Erythroblast (primary cell): ENCODE results near the gene GRIFIN.
A peak's percentile ranks its signal among the peaks of the same experiment; 100 is the strongest.

Experiments used
- DNase-seq, 2 experiments: peaks; one replicate each; lab custom pipeline; 2025; lab: John Stamatoyannopoulos, UW
- GATA1 ChIP-seq: IDR thresholded peaks from 2 replicates; pipeline ENCODE4 v1.6.1; 2011; ENCODE audit warnings: low read depth, mild to moderate bottlenecking, control low read depth, low read length, moderate library complexity
- POLR2A ChIP-seq: IDR thresholded peaks from 2 replicates; pipeline ENCODE4 v1.6.1; 2011; ENCODE audit warnings: mild to moderate bottlenecking, low read length

GRIFIN gene

GRCh38 chr7:2476298-2476697, at the start of gene GRIFIN:
Gene GRIFIN, minus strand, starts transcription at chr7:2476398. Its CDS starts 15 bp downstream, at chr7:2476383.
- no peak for DNase-seq
- TF ChIP-seq POLR2A, result no peak
- no peak for TF ChIP-seq GATA1

GRCh38 chr7:2524808-2525657, 48.8 kb upstream of the GRIFIN start:
- no peak for DNase-seq
- no peak for TF ChIP-seq POLR2A
- no peak for TF ChIP-seq GATA1

GRCh38 chr7:2523941-2524807, 48.0 kb upstream of the GRIFIN start:
- no peak for DNase-seq
- TF ChIP-seq POLR2A, result no peak
- TF ChIP-seq GATA1, result no peak

- DNase-seq, result no peak
- no peak for TF ChIP-seq GATA1
- TF ChIP-seq POLR2A, result no peak
Measured at GRCh38 chr7:2523461-2523936, 47.3 kb upstream of the GRIFIN start.

GRCh38 chr7:2522780-2523433, 46.7 kb upstream of the GRIFIN start:
- no peak for TF ChIP-seq POLR2A
- no peak for TF ChIP-seq GATA1
- no peak for DNase-seq

GRCh38 chr7:2521952-2522591, 45.9 kb upstream of the GRIFIN start:
- no peak for DNase-seq
- no peak for TF ChIP-seq POLR2A
- no peak for TF ChIP-seq GATA1

GRCh38 chr7:2521341-2521745, 45.1 kb upstream of the GRIFIN start:
- no peak for TF ChIP-seq GATA1
- no peak for DNase-seq

GRCh38 chr7:2520761-2521290, 44.6 kb upstream of the GRIFIN start:
- TF ChIP-seq GATA1 (no peak), POLR2A (no peak)
- no peak for DNase-seq

GRCh38 chr7:2520131-2520760, 44.0 kb upstream of the GRIFIN start:
- TF ChIP-seq POLR2A (no peak), GATA1 (no peak)

GRCh38 chr7:2519119-2519930, 43.1 kb upstream of the GRIFIN start, which contains the start of gene LFNG:
Gene LFNG, plus strand, starts transcription at chr7:2519774. Its CDS starts 88 bp downstream, at chr7:2519862.
- TF ChIP-seq GATA1, result no peak
- DNase-seq, result peak; percentile 89 to 90

More at GRCh38 chr7:2520131-2520760, 44.0 kb upstream of the GRIFIN start:
- DNase-seq, result peak; percentile 22 to 23

- no peak for TF ChIP-seq GATA1
- no peak for TF ChIP-seq POLR2A
- DNase-seq, result no peak
Measured at GRCh38 chr7:2518737-2519118, 42.5 kb upstream of the GRIFIN start.
